ENCODE data around the gene VPS13A.
"Not testable (repeated sequence)": the region's sequence is repeated elsewhere in the genome, so short reads cannot be mapped to it uniquely, and the experiment has no call there.

VPS13A gene

GRCh38 chr9:77316058-77316457, 138.7 kb downstream of the VPS13A start:
- no peak for DNase-seq

GRCh38 chr9:77325058-77325457, 147.7 kb downstream of the VPS13A start:
- no peak for DNase-seq

GRCh38 chr9:77328102-77328501, 150.8 kb downstream of the VPS13A start:
- no peak for DNase-seq

- no peak for DNase-seq
Measured at GRCh38 chr9:77370064-77370463, 192.7 kb downstream of the VPS13A start.

- DNase-seq = no peak
Measured at GRCh38 chr9:77374266-77374665, 196.9 kb downstream of the VPS13A start.

GRCh38 chr9:77375956-77376532, 198.7 kb downstream of the VPS13A start:
- DNase-seq = no peak

- no peak for DNase-seq
Measured at GRCh38 chr9:77384406-77384805, 207.1 kb downstream of the VPS13A start.

GRCh38 chr9:77386187-77386586, 208.9 kb downstream of the VPS13A start:
- DNase-seq = no peak

- no peak for DNase-seq
Measured at GRCh38 chr9:77391834-77392233, 214.5 kb downstream of the VPS13A start.

GRCh38 chr9:77392328-77392727, 215.0 kb downstream of the VPS13A start:
- no peak for DNase-seq

GRCh38 chr9:77398581-77398980, 221.2 kb downstream of the VPS13A start:
- DNase-seq = not testable (repeated sequence)

- DNase-seq = no peak
Measured at GRCh38 chr9:77399964-77400363, 222.6 kb downstream of the VPS13A start.

- DNase-seq = no peak
Measured at GRCh38 chr9:77402286-77402685, 225.0 kb downstream of the VPS13A start.

- no peak for DNase-seq
Measured at GRCh38 chr9:77403239-77403638, 225.9 kb downstream of the VPS13A start.

- not testable (repeated sequence) for DNase-seq
Measured at GRCh38 chr9:77408521-77408920, 231.2 kb downstream of the VPS13A start.

- DNase-seq = no peak
Measured at GRCh38 chr9:77417566-77417965, 240.2 kb downstream of the VPS13A start.

GRCh38 chr9:77418226-77418625, 240.9 kb downstream of the VPS13A start:
- DNase-seq = no peak

GRCh38 chr9:77420641-77421040, 243.3 kb downstream of the VPS13A start:
- no peak for DNase-seq

GRCh38 chr9:77421506-77422265, 244.4 kb downstream of the VPS13A start:
- DNase-seq = no peak

GRCh38 chr9:77422969-77423368, 245.6 kb downstream of the VPS13A start:
- no peak for DNase-seq

GRCh38 chr9:77423841-77424240, 246.5 kb downstream of the VPS13A start:
- no peak for DNase-seq

GRCh38 chr9:77424993-77425392, 247.7 kb downstream of the VPS13A start:
- DNase-seq = no peak

GRCh38 chr9:77426712-77427111, 249.4 kb downstream of the VPS13A start:
- no peak for DNase-seq

GRCh38 chr9:77427256-77427927, 250.1 kb downstream of the VPS13A start:
- no peak for DNase-seq
